NCI-H748 (cell line): ENCODE measurements around the gene AP2M1.

Source experiments
- DNase-seq: peaks from one replicate; lab custom pipeline; 2025; ENCODE audit not compliant: unreplicated experiment; lab: John Stamatoyannopoulos, UW

The AP2M1 gene

GRCh38 chr3:184177767-184178306, 3.2 kb downstream of the AP2M1 start:
- DNase-seq, result no peak

GRCh38 chr3:184178521-184179138, 4.0 kb downstream of the AP2M1 start:
- DNase-seq, result no peak

- DNase-seq, result no peak
Observed at GRCh38 chr3:184180165-184180564, 5.5 kb downstream of the AP2M1 start.

- no peak for DNase-seq
Observed at GRCh38 chr3:184181596-184181995, 6.9 kb downstream of the AP2M1 start.

- no peak for DNase-seq
Observed at GRCh38 chr3:184183679-184184078, 9.0 kb downstream of the AP2M1 start.

- no peak for DNase-seq
Observed at GRCh38 chr3:184184546-184185230, 10.0 kb downstream of the AP2M1 start.

- peak; percentile 98 for DNase-seq
Observed at GRCh38 chr3:184185461-184186183, 11.0 kb downstream of the AP2M1 start.

GRCh38 chr3:184186184-184186901, 11.7 kb downstream of the AP2M1 start, which contains the start of gene ABCF3:
Gene ABCF3, plus strand, starts transcription at chr3:184186199. Its CDS starts 9 bp downstream, at chr3:184186208.
- peak; percentile 25 for DNase-seq

- DNase-seq, result no peak
Observed at GRCh38 chr3:184186902-184187207, 12.2 kb downstream of the AP2M1 start.

- DNase-seq, result no peak
Observed at GRCh38 chr3:184188080-184188479, 13.4 kb downstream of the AP2M1 start.

- DNase-seq, result no peak
Observed at GRCh38 chr3:184189421-184189820, 14.8 kb downstream of the AP2M1 start.

GRCh38 chr3:184192889-184193288, 18.2 kb downstream of the AP2M1 start:
- DNase-seq, result no peak

- no peak for DNase-seq
Observed at GRCh38 chr3:184193991-184194539, 19.4 kb downstream of the AP2M1 start.

- no peak for DNase-seq
Observed at GRCh38 chr3:184196536-184196935, 21.9 kb downstream of the AP2M1 start.

GRCh38 chr3:184198509-184198908, 23.9 kb downstream of the AP2M1 start:
- no peak for DNase-seq

GRCh38 chr3:184200825-184201224, 26.2 kb downstream of the AP2M1 start:
- no peak for DNase-seq

GRCh38 chr3:184203526-184203925, 28.9 kb downstream of the AP2M1 start:
- DNase-seq, result no peak

GRCh38 chr3:184209146-184209923, 34.7 kb downstream of the AP2M1 start:
- DNase-seq, result no peak

- no peak for DNase-seq
Observed at GRCh38 chr3:184211297-184211696, 36.6 kb downstream of the AP2M1 start.

- DNase-seq, result no peak
Observed at GRCh38 chr3:184211718-184212117, 37.1 kb downstream of the AP2M1 start.
